ENCODE results near the gene PIGU.

DNA sequence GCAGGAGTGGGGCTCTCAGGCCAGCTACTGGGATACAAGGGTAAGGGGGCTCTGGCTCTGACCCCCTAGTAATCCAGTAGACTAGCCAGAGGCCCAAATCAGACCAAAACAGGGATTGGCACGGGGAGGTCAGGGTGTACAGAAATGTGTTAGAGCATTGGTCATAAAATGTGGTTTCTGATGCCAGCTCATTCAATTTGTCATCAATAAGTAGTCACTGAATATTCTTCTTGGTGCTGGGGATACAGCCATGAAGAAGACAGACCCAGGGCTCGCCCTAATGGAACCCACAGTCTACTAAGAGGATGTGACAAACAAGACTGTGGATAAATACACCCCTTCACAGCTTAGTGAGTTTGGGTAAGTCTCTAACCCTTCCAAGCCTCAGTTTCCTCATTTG lies 107.3 kb downstream of the PIGU start:
- TF ChIP-seq, protein P1, sequence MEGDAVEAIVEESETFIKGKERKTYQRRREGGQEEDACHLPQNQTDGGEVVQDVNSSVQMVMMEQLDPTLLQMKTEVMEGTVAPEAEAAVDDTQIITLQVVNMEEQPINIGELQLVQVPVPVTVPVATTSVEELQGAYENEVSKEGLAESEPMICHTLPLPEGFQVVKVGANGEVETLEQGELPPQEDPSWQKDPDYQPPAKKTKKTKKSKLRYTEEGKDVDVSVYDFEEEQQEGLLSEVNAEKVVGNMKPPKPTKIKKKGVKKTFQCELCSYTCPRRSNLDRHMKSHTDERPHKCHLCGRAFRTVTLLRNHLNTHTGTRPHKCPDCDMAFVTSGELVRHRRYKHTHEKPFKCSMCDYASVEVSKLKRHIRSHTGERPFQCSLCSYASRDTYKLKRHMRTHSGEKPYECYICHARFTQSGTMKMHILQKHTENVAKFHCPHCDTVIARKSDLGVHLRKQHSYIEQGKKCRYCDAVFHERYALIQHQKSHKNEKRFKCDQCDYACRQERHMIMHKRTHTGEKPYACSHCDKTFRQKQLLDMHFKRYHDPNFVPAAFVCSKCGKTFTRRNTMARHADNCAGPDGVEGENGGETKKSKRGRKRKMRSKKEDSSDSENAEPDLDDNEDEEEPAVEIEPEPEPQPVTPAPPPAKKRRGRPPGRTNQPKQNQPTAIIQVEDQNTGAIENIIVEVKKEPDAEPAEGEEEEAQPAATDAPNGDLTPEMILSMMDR (IDR thresholded peaks at IDR 0.05; ENCODE audit: poor library complexity, severe bottlenecking) = no peak
- TF ChIP-seq EZH2 (IDR thresholded peaks at IDR 0.05; ENCODE audit: borderline replicate concordance, insufficient read depth, low read length, poor library complexity, severe bottlenecking) (no peak), SMC3 (conservative IDR thresholded peaks at IDR 0.05; ENCODE audit: poor library complexity) (no peak)
